GM12878 (cell line): ENCODE results near the gene PML.

Experiments
- JUND ChIP-seq: IDR thresholded peaks from 2 replicates; pipeline ENCODE4 v1.6.1; 2012; ENCODE audit warnings: low read depth, mild to moderate bottlenecking, low read length, improper control_type of control experiment, moderate library complexity
- MTA3 ChIP-seq: IDR thresholded peaks from 2 replicates; pipeline ENCODE4 v1.6.1; 2012; ENCODE audit warnings: low read length, inconsistent platforms, borderline replicate concordance
- ZBED1 ChIP-seq: IDR thresholded peaks from 2 replicates; pipeline ENCODE4 v1.6.1; 2016; ENCODE audit warnings: borderline replicate concordance

- no peak for TF ChIP-seq ZBED1
- TF ChIP-seq MTA3 = no peak
- TF ChIP-seq JUND = no peak
Observed at GRCh38 chr15:73996267-73996666, 1.8 kb downstream of the PML start.
